Activated naive CD4-positive, alpha-beta T cell treated with anti-CD3 and anti-CD28 coated beads for 36 hours (primary cell): ENCODE measurements around the gene ZNF23. TPM values are rescaled to one million over a fixed set of nuclear protein-coding genes. Genes with fewer than 3 reads are reported as not detected.

Source experiments
- CTCF ChIA-PET: fragments of 350-600 bp; sonication (Branson Sonifier 250); formaldehyde crosslinking; loops from one replicate; lab custom pipeline; 2021; ENCODE audit warnings: antibody characterized with exemption; lab: Charles Lee
- DNase-seq: peaks from one replicate; pipeline ENCODE4 v3.0.0-alpha.2; 2020
- H3K27ac Mint-ChIP-seq: one replicate; pipeline ENCODE4 v1.8.0; 2021; ENCODE audit warnings: mild to moderate bottlenecking, mixed read lengths
- H3K27me3 Mint-ChIP-seq: one replicate; pipeline ENCODE4 v1.8.0; 2021; ENCODE audit warnings: low read depth, mixed read lengths
- H3K36me3 Mint-ChIP-seq: one replicate; pipeline ENCODE4 v1.8.0; 2021; ENCODE audit warnings: low read depth, mixed read lengths
- H3K4me1 Mint-ChIP-seq: one replicate; pipeline ENCODE4 v1.8.0; 2021; ENCODE audit warnings: low read depth, mixed read lengths
- H3K4me3 Mint-ChIP-seq: one replicate; pipeline ENCODE4 v1.8.0; 2021; ENCODE audit warnings: mild to moderate bottlenecking, moderate library complexity, mixed read lengths
- H3K9me3 Mint-ChIP-seq: one replicate; pipeline ENCODE4 v1.8.0; 2021; ENCODE audit warnings: mixed read lengths
- intact Hi-C: fragments of 100-400 bp; cut with micrococcal nuclease; formaldehyde crosslinking; loops from one replicate; pipeline ENCODE4 v1.15.1; 2023
- total RNA-seq, 2 experiments: library from RNA; stranded (reverse); gene quantifications; one replicate each; pipeline ENCODE4 v1.2.3, GENCODE V29; 2021

The ZNF23 gene
- total RNA-seq, 2 experiments from 2014 or later, result 6.9 to 7.1 TPM

DNA sequence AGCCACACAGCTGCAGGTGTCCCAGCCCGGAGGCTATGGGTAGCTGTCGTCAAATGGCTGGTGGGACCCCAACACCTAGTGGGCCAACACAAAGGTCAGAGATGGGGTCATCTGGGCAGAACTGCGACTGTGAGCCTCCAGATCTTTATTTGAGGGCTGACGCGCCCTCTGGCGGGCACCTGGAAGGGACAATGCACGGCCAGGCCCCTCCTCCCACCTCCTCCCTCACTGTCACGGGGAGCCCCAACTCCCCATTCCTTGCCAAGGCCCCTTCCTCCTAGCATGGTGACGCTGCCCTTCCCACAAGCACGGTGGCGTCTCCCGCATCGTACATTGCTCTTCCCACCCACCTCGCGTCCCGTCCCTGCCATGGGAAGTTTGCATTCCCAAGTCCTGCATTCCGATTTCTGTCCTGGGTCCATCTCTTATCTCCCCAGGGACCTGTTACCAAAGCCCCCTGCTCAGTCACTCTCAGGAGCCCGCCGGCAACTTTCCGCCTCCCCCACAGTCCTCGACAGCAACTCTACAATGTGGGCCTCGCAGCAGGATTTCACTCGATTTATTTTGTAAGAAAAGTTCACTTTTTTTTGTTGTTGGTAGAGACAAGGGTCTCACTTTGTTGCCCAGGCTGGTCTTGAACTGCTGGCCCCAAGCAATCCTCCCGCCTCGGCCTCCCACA is 21.2 kb downstream of the ZNF23 start:
- Mint-ChIP-seq H3K9me3 (peaks cover 15% of the 10 kb centered on the region), H3K27me3 (peaks cover 33% of the 10 kb centered on the region), H3K36me3 (peaks cover 2% of the 10 kb centered on the region), H3K4me1 (no peaks in the 10 kb centered on the region), H3K27ac (no peak overlapping the region), H3K4me3 (no peak overlapping the region)
- intact Hi-C loops, result loop anchor here (2.0 kb wide), 1 partner anchor 58 kb away; no protein-coding TSS in a partner anchor
- CTCF ChIA-PET, result interaction anchor here (0.7 to 3.2 kb wide), 7 partner anchors 11 to 272 kb away, joined by 3 to 21 read pairs (median 4); no protein-coding TSS in a partner anchor
- DNase-seq, result peak; percentile 21

DNA sequence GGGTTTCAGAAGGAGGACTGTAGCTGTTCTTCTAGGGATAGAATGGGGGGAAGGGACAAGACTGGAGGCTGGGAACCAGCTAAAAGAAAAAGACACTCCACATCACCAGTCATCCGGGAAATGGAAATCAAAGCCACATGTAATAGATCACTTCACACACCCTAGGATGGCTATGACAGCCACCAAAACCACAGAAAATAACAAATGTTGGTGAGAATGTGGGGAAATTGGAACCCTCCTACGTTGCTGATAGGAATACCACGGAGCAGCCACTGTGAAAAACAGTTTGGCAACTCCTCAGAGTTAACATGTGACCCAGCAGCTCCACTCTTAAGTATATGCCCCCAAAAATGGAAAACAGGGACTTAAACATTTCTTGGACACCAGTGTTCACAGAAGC is 22.5 kb downstream of the ZNF23 start:
- H3K9me3 Mint-ChIP-seq, result peaks cover 8% of the 10 kb centered on the region
- peaks cover 33% of the 10 kb centered on the region for H3K27me3 Mint-ChIP-seq
- CTCF ChIA-PET, result interaction anchor here (0.6 to 3.2 kb wide), 3 partner anchors 59 to 171 kb away, joined by 3 to 21 read pairs (median 18); no protein-coding TSS in a partner anchor
- H3K4me1 Mint-ChIP-seq, result no peaks in the 10 kb centered on the region
- no peak for DNase-seq
- H3K27ac Mint-ChIP-seq, result no peak overlapping the region
- H3K4me3 Mint-ChIP-seq, result no peak overlapping the region
- intact Hi-C loops, result no loop called here
- peaks cover 2% of the 10 kb centered on the region for H3K36me3 Mint-ChIP-seq

DNA sequence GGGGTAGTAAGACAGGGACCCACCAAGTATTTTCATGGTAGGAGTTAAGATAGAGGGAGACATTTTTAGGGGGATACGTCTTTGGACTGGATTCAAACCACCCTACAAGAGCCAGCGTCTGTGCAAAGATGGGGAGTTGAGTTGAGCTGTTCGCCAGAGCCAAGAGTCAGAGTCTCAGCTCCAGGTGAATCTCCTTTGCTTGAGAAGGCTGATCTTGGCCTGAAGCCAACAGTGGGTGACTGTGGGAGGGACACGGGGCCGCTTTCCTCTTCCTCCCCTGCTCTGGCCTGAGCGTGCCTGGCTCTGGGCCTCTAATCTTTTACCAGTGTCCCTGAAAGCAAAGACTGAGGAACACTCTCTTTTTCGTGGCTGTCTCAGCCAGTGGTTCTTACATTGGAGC is 25.6 kb downstream of the ZNF23 start:
- Mint-ChIP-seq H3K27ac (no peak overlapping the region), H3K4me1 (no peaks in the 10 kb centered on the region), H3K27me3 (peaks cover 36% of the 10 kb centered on the region), H3K9me3 (no peaks in the 10 kb centered on the region), H3K4me3 (no peak overlapping the region), H3K36me3 (no peaks in the 10 kb centered on the region)
- no peak for DNase-seq
- intact Hi-C loops, result no loop called here
- CTCF ChIA-PET, result interaction anchor here (0.6 kb wide), 1 partner anchor 198 kb away, joined by 3 read pairs; no protein-coding TSS in a partner anchor

DNA sequence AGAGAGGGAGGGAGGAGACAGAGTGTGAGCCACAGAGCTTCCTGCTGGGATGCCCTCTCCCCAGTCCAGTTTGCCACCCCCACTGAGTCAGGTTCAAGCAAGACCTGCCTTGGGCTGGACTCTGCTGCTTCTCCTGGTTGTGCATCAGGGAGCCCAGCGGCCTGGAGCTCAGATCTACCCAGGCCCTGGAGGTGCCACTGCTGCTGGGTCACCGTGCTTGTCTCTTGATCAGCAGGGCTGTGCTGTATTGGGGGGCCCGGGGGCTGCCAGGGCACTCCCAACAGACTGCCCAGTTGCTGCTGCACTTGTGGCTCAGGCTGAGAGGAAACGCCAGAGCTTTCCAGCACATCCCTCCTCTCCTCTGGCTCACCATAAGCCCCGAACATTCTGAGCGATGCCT is 29.1 kb downstream of the ZNF23 start:
- Mint-ChIP-seq H3K4me1 (no peaks in the 10 kb centered on the region), H3K36me3 (no peaks in the 10 kb centered on the region), H3K4me3 (no peak overlapping the region), H3K9me3 (no peaks in the 10 kb centered on the region), H3K27ac (no peak overlapping the region), H3K27me3 (peaks cover 19% of the 10 kb centered on the region)
- DNase-seq, result no peak
- CTCF ChIA-PET, result interaction anchor here (2.6 kb wide), 1 partner anchor 21 kb away, joined by 11 read pairs; no protein-coding TSS in a partner anchor
- intact Hi-C loops, result no loop called here

DNA sequence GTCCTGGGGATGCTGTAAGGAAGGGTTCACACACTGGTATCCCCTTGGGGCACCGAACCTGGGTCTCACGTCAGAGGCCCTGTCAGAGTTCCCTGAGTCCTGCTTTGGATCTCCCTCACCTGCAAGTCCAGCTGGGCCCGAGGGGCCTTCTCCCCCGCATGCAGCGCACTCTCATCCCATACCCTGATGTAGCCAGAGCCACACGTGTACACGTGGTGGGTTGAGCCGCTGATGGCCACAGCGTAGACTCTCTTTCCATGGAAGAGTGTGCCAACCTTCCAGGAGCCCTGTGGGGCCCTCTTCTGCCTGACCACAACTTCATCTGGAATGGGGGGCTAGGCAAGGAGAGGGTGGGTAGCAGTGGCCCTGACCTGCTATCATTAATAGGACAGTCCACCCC is 30.1 kb downstream of the ZNF23 start:
- Mint-ChIP-seq H3K4me3 (no peak overlapping the region), H3K4me1 (no peaks in the 10 kb centered on the region), H3K36me3 (no peaks in the 10 kb centered on the region), H3K9me3 (no peaks in the 10 kb centered on the region), H3K27me3 (peaks cover 17% of the 10 kb centered on the region), H3K27ac (no peak overlapping the region)
- no peak for DNase-seq
- intact Hi-C loops, result no loop called here
- CTCF ChIA-PET, result interaction anchor here (2.6 kb wide), 1 partner anchor 20 kb away, joined by 11 read pairs; no protein-coding TSS in a partner anchor

DNA sequence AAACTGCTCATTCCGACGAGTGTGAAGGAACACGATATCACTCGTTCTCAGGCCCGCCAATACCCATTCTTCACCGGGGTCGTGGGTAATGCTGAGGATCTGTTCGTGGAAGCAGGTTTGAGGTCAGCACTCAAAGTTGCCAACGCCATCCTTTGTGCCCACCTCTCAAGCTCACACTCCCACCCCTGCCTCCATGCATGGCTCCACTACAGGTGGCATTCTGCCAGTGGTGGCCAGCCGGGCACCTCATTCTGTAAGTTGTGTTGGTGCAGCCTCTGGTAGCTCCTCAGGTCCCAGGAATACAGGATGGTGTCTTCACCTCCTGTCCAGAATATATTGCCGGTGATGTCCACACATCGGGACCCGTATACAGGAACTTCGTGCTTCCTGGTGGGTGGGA is 30.9 kb downstream of the ZNF23 start:
- H3K9me3 Mint-ChIP-seq, result no peaks in the 10 kb centered on the region
- no peaks in the 10 kb centered on the region for H3K36me3 Mint-ChIP-seq
- no peak overlapping the region for H3K27ac Mint-ChIP-seq
- no peak overlapping the region for H3K4me3 Mint-ChIP-seq
- peaks cover 2% of the 10 kb centered on the region for H3K4me1 Mint-ChIP-seq
- CTCF ChIA-PET, result interaction anchor here (2.6 kb wide), 1 partner anchor 19 kb away, joined by 11 read pairs; no protein-coding TSS in a partner anchor
- peaks cover 24% of the 10 kb centered on the region for H3K27me3 Mint-ChIP-seq
- no peak for DNase-seq
- intact Hi-C loops, result no loop called here

DNA sequence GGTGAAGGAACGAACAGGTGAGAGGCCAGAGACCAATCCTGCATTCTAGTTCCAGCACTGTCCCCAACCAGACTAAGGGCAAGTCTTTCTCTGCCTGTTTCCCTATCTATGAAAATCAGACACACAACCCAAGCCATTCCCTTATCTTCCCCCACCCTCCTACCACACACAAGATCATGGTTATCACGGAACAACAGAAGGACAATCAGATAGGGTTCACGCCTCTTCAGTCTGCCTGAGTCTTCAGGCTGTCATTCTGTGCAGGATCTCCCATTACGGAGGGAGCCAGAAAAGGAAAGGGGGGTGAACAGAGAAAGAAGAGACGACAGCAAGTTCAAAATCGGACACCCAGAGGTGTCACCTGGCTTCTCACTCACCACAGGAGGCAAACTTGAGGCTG is 31.3 kb downstream of the ZNF23 start:
- peaks cover 3% of the 10 kb centered on the region for H3K4me1 Mint-ChIP-seq
- no peak for DNase-seq
- peaks cover 25% of the 10 kb centered on the region for H3K27me3 Mint-ChIP-seq
- H3K27ac Mint-ChIP-seq, result no peak overlapping the region
- CTCF ChIA-PET, result no interaction called here
- no peaks in the 10 kb centered on the region for H3K36me3 Mint-ChIP-seq
- intact Hi-C loops, result no loop called here
- no peaks in the 10 kb centered on the region for H3K9me3 Mint-ChIP-seq
- H3K4me3 Mint-ChIP-seq, result no peak overlapping the region

DNA sequence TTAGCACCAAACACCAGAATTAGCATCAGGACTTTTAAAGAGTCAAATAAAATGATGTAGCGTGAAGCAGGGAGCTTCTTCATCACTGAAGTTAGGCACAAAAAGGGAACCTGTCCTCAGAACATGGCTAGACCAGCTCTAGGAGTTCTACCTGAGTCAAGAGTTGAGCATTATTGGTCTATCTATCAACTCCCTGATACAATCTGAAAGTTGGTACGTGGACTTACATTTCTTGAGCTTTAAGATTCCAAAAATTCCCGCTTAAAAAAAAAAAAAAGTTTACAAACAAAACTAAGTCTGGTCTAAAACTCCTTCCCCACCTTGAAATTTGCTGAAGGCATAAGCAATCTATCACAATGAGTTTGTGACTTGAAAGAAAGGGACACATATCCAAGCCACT is 32.5 kb downstream of the ZNF23 start:
- intact Hi-C loops, result no loop called here
- CTCF ChIA-PET, result interaction anchor here (1.0 to 1.2 kb wide), 3 partner anchors 11 to 179 kb away, joined by 3 to 7 read pairs (median 5); no protein-coding TSS in a partner anchor
- H3K4me3 Mint-ChIP-seq, result no peak overlapping the region
- no peak overlapping the region for H3K27ac Mint-ChIP-seq
- no peaks in the 10 kb centered on the region for H3K36me3 Mint-ChIP-seq
- DNase-seq, result no peak
- H3K9me3 Mint-ChIP-seq, result no peaks in the 10 kb centered on the region
- peaks cover 35% of the 10 kb centered on the region for H3K27me3 Mint-ChIP-seq
- H3K4me1 Mint-ChIP-seq, result peaks cover 3% of the 10 kb centered on the region

DNA sequence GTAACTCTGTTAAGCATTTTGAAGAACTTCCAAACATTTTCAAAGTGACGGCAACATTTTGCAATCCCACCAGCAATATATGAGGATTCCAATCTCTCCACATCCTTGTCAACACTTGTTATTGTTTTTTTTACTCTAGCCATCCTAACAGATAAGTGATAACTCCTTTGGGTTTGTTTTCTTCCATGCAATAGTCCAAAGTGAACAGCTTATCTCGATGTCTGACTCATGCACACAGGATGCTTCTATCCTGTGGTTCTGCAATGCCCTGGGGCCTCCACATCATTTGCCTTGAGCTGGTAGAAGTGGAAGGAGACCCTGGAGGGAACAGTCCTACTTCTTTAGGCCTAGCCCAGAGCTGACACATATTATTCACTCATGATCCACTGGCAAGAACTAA is 33.2 kb downstream of the ZNF23 start:
- no peaks in the 10 kb centered on the region for H3K9me3 Mint-ChIP-seq
- no peak overlapping the region for H3K4me3 Mint-ChIP-seq
- no peaks in the 10 kb centered on the region for H3K36me3 Mint-ChIP-seq
- CTCF ChIA-PET, result interaction anchor here (1.0 to 1.2 kb wide), 3 partner anchors 12 to 180 kb away, joined by 3 to 7 read pairs (median 5); no protein-coding TSS in a partner anchor
- H3K27me3 Mint-ChIP-seq, result peaks cover 40% of the 10 kb centered on the region
- intact Hi-C loops, result no loop called here
- DNase-seq, result no peak
- no peak overlapping the region for H3K27ac Mint-ChIP-seq
- peaks cover 3% of the 10 kb centered on the region for H3K4me1 Mint-ChIP-seq

DNA sequence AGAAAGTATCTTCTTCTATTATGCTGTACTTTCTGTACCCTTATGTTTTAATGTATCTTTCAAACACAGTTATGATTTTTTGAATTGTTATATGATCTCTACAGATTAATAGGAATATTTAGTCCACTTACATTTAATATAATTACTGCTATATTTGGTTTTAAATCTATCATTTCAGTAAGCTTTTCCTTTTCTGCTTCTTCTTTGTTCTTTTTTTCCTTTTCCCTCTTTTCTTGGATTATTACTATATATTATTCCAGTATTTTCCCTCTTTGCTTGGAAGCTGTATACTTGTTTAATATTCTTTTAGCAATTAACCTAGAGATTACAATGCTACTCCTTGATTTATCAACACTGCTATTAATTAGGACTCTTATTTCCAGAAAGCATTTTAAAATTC is 33.7 kb downstream of the ZNF23 start:
- Mint-ChIP-seq H3K9me3 (no peaks in the 10 kb centered on the region), H3K4me1 (peaks cover 3% of the 10 kb centered on the region), H3K27me3 (peaks cover 41% of the 10 kb centered on the region), H3K27ac (no peak overlapping the region), H3K36me3 (no peaks in the 10 kb centered on the region), H3K4me3 (no peak overlapping the region)
- CTCF ChIA-PET, result no interaction called here
- intact Hi-C loops, result no loop called here
- DNase-seq, result no peak

DNA sequence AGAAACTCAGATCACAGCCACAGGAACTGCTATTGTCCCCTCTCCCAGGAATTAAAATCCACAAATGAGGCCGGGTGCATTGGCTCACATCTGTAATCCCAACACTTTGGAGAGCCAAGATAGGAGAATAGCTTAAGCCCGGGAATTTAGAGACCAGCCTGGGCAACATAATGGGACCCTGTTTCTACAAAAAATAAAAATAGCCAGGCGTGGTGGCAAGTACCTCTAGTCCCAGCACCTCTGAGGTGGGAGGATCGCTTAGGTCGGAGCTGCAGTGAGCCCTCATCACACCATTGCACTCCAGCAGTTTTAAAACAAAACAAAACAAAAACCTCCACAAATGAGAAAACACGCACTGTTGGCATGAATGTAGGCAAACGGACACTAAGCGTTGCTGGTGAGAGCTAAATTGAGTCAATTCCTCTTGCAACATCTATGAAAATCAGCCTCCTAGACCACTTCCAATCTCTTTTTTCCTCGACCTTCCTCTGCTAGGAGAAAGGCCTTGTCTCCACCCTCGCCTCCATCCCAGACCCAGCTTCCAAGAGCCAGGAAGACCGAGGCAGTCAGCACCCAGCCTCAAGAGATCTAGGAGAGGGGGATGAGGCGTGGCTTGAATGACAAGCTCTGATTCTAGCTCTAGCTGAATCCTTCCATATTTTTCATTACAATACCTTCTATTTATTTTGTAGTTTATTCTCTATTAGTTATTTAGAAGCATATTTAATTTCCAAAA is 35.0 kb downstream of the ZNF23 start:
- CTCF ChIA-PET, result interaction anchor here (1.2 kb wide), 1 partner anchor 184 kb away, joined by 3 read pairs; no protein-coding TSS in a partner anchor
- intact Hi-C loops, result no loop called here
- peaks cover 41% of the 10 kb centered on the region for H3K27me3 Mint-ChIP-seq
- H3K36me3 Mint-ChIP-seq, result no peaks in the 10 kb centered on the region
- no peak overlapping the region for H3K27ac Mint-ChIP-seq
- DNase-seq, result no peak
- H3K4me3 Mint-ChIP-seq, result no peak overlapping the region
- no peaks in the 10 kb centered on the region for H3K9me3 Mint-ChIP-seq
- H3K4me1 Mint-ChIP-seq, result peaks cover 3% of the 10 kb centered on the region

DNA sequence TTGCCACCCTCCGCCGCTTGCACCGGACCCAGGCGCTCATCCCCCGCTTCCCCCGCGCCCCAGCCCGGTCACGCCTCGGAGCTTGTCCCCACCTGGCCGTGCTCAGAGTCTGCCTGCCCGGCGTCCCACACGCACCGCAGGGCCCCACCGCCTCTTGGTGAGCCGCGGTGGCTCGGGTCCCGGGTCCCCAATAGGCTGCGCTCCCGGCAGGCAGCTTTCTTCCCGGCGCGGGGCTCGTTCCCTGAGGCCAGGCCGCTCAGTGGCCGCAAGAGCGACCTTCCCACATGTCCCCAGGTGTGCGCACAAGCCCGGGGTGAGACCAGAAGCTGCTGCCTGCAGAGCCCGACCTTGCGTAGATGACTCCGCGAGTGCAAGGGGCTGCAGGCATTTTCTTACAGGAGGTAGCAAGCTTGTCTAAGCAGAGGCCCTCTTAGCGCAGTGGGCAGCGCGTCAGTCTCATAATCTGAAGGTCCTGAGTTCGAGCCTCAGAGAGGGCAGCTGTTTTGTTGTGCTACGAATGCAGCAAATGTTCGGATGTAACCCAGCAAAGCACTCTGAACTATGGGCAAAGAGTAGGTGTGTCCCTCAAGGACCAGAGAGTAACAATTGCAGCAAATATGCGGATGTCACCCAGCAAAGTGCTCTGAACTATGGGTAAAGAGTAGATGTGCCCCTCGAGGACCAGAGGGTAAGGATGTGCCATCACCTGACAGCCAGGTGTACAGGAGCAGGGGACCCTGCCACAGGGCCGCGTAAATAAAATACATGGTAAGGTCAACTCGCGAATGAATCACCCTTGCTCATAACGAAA is 35.8 kb downstream of the ZNF23 start:
- CTCF ChIA-PET, result interaction anchor here (1.2 kb wide), 1 partner anchor 185 kb away, joined by 3 read pairs; no protein-coding TSS in a partner anchor
- peak overlapping the region; percentile 38 for H3K4me3 Mint-ChIP-seq
- no peaks in the 10 kb centered on the region for H3K36me3 Mint-ChIP-seq
- peak; percentile 50 for DNase-seq
- H3K27me3 Mint-ChIP-seq, result peaks cover 40% of the 10 kb centered on the region
- intact Hi-C loops, result no loop called here
- no peak overlapping the region for H3K27ac Mint-ChIP-seq
- H3K4me1 Mint-ChIP-seq, result peaks cover 3% of the 10 kb centered on the region
- no peaks in the 10 kb centered on the region for H3K9me3 Mint-ChIP-seq
